Stimulated activated CD8-positive, alpha-beta memory T cell treated with anti-CD3 and anti-CD28 coated beads, Interleukin-15, amount 100 ng/mL, for 48 hours (primary cell): ENCODE data around the gene CHRD.
A peak's percentile ranks its signal among the peaks of the same experiment; 100 is the strongest.

Source experiments
- DNase-seq, 2 donors: peaks; one replicate each; pipeline ENCODE4 v3.0.0-alpha.2; 2020; ENCODE audit warnings: low read depth in 2 of 2

CHRD gene

GRCh38 chr3:184360929-184361531, 18.8 kb upstream of the CHRD start:
- DNase-seq: no peak

- peak; percentile 27 to 33 for DNase-seq
These were observed 18.3 kb upstream of the CHRD start, which contains the start of the genes CLCN2 and POLR2H for GRCh38 chr3:184361532-184361931. TSS of gene CLCN2 (minus strand) at chr3:184361605. CDS start at chr3:184361479, 126 bp downstream. TSS of gene POLR2H (plus strand) at chr3:184361710. CDS start at chr3:184363493, 1,783 bp downstream.

GRCh38 chr3:184361932-184362667, 17.8 kb upstream of the CHRD start:
- peak; percentile 16 to 35 for DNase-seq

DNA sequence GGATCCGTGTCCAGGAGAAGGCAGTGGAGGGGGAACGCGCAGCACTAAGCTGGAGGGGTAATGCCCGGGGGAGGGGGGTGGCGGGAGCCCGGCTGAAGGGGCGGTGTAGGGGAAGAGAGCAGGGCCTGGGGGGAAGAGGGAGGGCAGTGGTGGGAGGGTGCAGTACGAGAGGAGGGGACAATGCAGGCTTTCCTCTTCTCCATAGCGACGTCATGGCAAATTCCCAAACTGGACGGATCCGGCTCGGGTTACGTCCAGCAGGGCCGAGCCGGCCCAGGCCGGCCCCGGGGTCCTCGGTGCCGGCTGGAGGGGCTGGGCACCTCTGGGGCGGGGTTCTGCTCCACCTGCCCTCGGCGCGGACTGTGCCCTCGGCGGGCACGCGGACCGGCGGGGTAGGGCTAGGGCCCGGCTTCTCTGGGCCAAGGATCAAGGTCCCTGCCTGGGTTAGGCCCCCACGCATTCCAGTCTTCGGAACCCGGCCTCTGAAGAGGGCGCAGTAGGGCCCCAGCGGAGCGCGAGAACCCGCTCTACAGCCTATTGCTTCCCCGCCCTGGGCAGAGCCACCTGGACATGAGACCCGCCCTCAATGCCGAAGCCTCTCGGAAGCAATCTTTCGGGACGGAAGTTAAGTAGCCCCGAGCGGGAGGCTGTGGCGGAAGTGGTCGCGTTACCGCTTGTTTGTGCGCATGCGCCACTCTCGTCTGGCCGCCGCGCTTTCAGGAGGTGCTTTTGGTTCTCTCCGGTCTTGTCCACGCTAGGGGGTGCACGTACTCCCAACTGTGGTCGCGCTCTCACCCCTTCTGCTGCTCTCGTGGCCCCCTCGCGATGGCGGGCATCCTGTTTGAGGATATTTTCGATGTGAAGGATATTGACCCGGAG, 16.9 kb upstream of the CHRD start:
- DNase-seq: peak; percentile 95 to 96

- no peak for DNase-seq
These were observed 13.1 kb upstream of the CHRD start for GRCh38 chr3:184366619-184367289.

DNA sequence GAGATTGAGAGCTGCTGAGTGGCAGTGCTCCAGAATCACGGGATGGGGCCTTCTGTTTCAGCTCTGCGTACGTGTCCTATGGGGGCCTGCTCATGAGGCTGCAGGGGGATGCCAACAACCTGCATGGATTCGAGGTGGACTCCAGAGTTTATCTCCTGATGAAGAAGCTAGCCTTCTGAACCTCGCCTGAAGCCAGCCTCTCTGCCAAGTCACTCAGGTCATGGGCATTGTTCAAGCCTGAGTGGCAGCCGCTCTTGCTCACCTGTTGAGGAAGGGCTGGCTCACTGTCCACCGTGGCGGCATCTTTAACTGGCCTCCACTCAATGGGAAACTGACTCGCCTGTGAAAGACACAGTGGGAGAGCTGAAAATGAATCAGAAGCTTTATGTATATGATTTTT, 11.7 kb upstream of the CHRD start:
- no peak for DNase-seq

GRCh38 chr3:184368586-184369183, 11.2 kb upstream of the CHRD start:
- DNase-seq: no peak

GRCh38 chr3:184371570-184372018, 8.3 kb upstream of the CHRD start:
- peak; percentile 33 to 39 for DNase-seq

- DNase-seq: no peak
These were observed 7.5 kb upstream of the CHRD start for GRCh38 chr3:184372296-184372821.

GRCh38 chr3:184372911-184373310, 6.9 kb upstream of the CHRD start:
- no peak for DNase-seq

GRCh38 chr3:184373422-184373821, 6.4 kb upstream of the CHRD start:
- DNase-seq: no peak

- DNase-seq: no peak
These were observed 4.0 kb upstream of the CHRD start for GRCh38 chr3:184375747-184376461.

DNA sequence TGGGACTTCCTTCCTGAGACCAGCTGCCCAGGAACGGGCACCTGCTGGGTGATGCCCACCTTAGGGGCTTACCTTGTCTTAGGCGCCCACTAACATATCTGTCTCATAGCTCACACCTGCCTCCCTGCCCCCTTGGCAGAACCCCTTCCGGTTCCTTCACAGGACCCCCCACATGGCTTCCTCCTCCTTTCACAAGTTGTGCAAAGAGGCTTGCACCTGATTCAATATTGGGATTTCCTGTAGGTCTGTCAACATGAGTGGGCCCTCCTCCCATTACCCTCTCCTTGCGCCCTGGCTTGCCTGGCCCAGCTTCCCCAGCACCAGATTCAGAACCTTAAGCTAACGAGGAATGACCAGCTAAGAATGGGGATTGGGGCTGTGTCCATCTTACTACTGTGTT, 2.5 kb upstream of the CHRD start:
- no peak for DNase-seq

DNA sequence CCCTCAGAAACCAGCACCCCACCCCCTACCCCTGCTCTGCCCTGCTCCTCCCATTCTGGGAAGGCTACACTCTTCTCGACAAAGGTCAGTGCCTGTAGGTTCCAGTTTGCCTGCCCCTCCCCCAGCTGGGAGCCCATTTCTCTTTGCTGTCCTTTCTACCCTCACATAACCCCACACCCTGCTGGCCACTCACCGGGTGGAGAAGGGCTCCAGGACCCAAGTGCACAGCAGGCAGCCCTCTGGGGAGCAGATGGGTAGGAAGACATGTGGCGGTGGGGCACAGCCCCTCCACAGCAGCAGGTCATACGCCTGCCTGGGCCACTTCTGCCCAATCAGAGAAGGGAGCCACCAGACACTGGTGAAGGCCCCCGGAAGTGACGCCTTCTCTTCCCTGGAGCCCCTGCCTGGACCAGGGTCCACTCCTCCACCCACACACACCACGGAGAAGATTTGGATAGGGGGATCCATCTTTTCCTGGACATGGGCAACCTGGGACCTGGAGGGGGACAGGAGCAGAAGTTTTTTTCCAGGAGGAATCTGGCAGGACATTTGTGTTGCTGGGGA, 1.9 kb upstream of the CHRD start, which contains the start of gene THPO:
Gene THPO (minus strand): TSS at position 326 of the 564 bp plus-strand sequence. CDS start 1,948 bp downstream, outside the sequence.
- no peak for DNase-seq

- no peak for DNase-seq
These were observed 1.1 kb upstream of the CHRD start for GRCh38 chr3:184378651-184379357.

GRCh38 chr3:184380185-184380626, 352 bp downstream of the CHRD start:
- no peak for DNase-seq

DNA sequence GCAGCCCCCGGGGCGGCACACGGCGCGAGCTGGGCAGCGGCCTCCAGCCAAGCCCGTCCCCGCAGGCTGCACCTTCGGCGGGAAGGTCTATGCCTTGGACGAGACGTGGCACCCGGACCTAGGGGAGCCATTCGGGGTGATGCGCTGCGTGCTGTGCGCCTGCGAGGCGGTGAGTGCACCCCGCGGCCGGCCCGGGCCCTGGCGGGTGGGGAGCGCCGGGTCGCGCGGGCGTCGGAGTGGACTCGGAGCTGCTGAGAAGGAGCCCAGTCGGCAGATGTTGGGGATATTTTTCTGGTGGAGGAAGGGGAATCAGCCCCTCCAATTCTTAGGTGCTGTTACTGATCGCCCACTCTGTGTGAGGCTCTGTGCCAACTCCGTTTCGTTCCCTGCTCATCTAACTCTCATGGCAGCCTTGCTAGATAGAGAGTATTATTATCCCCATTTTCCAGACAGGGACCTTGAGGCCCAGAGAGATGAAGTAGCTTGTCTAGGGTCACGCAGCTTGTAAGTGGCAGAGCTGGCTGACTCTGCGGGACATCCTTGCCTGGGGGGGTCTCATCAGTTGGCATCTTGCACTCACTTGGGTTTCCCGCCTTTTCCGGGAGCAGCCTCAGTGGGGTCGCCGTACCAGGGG, 890 bp downstream of the CHRD start:
- no peak for DNase-seq
